CD4-positive, alpha-beta T cell treated with Interleukin-21 for 1 hour (primary cell): ENCODE measurements around the gene PLAU.

Experiments
- DNase-seq: peaks from one replicate; pipeline ENCODE4 v3.0.0-alpha.2; 2020

Gene PLAU

DNA sequence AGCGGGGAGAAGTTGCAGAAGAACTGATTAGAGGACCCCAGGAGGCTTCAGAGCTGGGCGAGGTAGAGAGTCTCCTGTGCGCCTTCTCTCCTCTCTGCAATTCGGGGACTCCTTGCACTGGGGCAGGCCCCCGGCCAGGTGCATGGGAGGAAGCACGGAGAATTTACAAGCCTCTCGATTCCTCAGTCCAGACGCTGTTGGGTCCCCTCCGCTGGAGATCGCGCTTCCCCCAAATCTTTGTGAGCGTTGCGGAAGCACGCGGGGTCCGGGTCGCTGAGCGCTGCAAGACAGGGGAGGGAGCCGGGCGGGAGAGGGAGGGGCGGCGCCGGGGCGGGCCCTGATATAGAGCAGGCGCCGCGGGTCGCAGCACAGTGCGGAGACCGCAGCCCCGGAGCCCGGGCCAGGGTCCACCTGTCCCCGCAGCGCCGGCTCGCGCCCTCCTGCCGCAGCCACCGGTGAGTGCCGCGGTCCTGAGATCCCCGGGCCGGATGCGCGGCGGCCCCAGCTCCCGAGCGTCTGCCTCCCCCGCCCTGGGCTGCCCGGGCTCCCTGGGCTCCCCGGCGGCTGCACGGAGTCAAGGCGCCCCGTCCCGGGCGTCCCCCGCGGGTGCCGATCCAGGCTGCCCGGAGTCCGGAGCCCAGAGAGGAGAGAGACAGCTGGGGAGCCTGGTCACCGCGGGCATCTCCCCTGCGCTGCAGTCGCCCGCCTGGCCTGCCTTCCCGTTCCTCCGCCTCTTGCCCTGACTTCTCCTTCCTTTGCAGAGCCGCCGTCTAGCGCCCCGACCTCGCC, at the start of gene PLAU:
PLAU (plus strand) TSS at position 369 of the 789 bp plus-strand sequence. CDS start 424 bp downstream, outside the sequence.
- peak; percentile 21 for DNase-seq

DNA sequence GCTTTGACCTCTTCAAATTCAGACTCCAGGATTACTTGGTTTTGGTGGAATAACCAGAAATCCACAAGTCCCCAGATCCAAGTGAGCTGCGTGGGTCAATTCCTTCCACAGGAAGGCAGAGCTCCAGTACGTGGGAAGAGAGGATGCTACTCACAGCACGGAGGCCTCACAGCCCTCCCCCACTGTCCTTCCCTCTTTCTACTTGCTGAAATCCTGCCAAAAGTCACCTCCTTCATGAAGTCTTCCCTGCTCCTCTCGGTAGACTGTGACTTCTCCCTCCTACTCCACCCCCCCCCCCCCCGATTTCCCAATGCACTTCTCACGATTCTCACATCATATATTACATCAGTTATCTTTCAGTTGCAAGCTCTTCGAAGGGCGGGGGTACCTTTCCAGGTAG, 48.9 kb upstream of the PLAU start:
- DNase-seq: no peak

DNA sequence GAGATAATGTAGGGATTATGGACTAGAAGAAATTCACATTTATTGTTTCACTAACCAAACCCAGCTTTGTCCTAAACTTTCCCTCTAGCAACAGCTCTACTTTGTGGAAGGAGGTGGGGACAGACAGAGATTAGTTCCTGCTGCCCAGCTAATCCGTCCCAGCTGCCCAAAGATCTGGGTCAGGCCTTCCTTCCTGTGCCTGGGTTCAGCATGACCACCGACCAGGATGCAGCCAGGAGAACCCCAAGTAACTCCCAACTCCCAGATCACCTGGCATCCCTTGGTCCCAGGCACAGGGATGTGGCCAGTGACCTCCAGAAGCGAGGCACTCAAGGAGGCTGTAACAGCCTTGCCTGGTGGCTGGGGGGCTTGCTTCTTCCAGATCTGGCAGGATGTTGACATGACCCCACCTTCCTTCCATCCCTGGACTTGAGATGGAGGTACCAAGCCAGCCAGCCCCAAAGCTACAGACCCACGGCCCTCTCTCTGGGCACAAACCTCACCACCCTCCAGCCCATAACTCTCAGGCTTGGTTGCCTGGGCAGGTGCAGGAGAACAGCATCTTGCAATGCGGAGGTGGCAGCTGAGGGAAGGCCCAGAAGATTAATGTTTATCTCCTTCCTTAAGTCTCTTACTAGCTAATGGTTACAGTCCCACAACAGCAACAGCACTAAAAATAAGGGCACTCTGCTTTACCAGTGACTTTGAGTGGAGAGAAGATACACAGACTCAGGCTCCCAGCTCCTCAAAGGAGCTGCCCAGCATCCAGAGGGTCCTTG, 47.7 kb upstream of the PLAU start:
- no peak for DNase-seq

DNA sequence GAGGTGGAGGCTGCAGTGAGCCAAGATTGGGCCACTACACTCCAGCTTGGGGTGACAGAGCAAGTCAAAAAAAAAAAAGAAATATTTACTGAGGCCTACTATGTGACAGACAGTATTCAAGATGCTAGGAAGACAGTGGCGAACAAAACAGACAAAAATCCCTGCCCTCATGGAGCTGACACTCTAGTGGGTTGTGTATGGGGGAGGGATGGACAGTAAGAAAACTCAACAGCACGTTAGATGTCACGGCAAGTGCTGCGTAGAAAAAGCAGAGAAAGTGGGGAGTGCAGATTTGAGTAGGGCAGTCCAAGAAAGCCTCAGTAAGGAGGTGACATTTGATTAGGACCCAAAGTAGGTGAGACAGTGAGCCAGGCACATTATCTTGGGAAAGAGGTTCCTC, 46.7 kb upstream of the PLAU start:
- DNase-seq: no peak

DNA sequence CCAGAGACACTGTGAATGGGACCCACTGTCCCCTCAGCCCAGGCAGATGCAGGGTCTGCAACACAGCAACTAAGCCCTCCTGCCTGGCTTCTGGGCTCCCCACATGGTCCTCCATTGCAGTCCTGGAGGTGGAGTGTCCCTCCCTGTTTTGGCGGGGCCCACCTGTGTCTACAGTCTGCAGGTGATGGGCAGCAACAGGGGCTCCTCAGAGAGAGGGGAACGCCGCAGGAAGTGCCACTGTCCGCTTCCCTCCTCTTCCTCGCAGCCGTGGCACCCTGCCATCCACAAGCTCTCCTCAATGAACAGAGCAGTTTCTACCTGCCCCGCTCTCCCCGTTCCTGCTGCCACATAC, 45.8 kb upstream of the PLAU start:
- DNase-seq: no peak

DNA sequence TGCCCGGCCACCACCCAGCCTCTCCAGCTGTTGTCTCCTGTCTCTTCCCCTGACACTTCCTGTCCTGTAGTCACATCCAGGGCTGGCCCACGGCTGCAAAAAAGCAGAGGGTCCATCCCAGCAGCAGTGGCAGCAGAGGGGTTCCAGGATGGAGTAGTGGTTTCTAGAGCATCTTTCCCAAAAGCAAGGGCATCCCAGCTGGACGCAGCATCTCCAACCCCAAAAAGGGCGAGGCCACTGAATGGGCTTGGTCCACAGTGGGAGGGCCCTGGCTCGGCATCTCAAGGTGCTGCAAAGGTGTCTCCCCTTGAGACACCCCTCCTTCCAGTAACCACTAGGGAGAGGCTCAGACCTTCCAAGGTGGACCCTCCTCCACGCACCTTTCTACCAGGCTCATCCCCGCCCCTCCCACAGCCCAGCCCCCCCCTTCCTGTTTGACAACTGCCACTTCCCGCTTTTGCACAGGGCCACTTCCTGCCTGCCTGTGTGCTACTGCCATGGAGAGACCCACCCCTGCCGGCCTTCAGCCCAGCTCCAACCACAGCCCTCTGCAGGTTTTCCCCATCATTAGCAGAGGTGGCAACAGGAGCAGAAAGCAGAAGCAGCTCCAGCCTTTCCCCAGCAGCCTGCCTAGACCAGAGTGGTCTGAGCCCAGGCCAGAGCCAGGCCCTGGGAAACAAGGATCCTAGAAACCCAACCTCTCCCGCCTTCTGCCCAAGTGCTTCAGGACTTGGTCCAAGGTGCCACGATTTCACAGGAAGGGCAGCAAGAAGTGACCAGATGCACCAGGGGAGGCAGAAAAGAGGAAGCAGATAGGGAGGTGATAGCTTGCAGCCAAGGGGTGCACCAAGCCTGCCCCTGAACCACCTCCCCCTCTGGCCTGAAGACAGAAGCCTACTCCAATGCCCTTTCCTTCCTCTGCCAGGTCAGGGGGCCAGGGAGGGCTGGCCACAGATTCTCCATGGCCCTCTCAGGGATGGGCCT, 45.2 kb upstream of the PLAU start:
- DNase-seq: peak; percentile 70

DNA sequence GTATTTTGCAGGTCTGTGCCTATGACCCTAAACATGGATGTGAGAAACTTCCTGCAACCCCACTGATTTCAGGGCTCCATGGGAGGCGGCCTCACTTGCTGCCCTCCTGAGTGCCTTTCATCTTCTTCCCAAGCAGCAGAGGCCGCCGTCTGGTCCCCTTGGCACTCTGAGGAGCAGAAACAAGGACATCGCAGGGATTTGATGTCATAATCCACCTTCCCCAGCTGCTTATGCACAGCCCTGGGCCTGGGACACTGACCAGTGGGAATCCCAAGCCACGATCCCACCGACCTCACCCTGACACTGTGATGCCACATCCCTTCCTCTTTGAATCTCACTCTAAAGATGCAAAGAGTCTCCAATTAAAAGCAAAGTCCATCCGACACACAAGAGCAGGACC, 44.3 kb upstream of the PLAU start:
- no peak for DNase-seq

DNA sequence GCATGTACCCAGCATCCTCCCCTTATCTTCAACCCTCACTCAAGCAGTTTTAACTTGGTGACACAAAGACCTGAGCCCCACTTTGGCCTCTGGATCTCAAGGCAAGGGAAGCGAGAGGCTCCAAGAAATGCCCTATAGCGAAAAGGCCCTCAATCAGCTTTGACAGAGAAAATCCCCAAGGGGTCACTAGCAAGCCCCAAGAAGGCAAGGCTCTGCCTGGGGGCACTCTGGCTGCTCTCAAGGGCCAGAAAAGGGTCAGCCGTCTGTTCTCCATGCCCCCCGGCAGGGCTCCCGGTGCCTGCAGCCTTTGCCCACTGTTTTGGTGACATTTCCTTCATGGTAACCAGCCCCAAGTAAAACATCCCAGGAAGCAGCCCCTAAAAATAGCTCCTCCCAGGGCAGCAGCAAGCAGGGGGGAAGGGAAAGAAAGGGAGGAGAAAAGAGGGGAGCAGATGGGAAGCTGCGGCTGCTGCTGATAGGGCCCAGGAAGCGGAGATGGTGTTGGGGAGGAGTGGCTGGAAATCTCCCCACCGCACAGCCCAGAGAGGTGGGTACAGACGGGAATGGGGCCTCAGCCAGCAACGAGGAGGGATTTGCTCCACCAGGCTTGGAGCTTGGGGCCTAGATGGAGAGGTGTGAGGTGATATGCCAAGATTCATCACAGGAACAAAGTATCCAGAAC, 43.7 kb upstream of the PLAU start:
- no peak for DNase-seq

DNA sequence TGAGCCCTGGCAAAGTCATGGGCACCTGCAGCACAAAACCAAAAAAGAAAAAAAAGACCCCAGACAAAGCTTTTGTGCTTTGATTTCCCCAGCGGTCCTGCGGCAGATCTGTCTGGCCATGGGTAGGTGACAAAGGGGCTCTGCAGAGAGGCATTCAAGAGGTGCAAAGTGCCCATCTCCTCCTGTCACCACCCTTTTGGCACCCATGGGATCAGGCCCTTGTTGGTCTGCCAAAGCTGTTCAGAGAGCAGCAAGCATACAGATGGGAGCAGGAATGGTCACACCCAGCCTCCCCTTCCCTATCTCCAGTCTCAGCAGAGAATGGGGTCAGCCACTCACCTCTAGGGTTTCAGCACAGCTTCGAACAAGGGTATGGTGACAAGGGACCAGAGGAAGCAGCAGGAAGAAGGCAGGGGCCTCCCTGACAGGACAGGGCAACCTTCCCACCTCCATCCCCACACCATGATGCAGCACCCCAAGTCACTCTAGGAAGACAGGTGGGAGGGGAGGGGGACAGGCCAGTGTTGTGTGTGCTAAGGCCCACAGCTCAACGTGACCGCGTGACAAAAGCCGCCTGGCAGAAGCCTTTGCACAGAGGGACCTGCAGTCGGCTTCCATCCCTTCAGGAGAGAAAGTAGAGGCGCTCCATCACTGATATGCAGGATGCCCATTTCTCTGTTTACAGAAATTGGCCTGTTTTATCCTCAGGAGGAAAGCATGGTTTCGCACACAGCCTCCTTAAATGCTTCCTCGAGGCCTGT, 42.9 kb upstream of the PLAU start:
- no peak for DNase-seq

DNA sequence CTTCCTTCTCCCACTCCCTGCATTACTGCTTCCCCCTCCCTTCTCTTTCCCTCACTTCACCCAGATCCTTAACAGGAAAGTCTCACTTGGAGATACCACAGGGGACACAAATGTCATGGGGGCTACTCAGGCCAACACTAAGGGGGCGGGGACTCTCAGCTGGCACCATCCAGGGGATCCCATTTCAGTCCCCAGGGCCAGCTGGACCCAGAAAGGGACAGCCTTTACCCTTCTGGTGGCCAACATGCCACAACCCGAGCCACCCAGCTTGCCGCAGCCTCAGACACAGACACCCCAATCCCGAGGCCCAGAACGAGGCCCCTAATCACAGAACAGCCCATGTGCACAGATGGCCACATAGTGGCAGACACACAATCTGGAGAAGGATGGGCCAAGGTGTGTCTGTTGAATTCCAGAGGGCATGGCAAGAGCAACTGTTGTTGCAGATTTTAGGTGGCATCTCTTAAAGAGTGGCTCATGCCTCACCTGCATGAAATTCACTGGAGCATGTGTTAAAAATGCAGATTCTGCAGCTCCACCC, 42.2 kb upstream of the PLAU start:
- DNase-seq: no peak

DNA sequence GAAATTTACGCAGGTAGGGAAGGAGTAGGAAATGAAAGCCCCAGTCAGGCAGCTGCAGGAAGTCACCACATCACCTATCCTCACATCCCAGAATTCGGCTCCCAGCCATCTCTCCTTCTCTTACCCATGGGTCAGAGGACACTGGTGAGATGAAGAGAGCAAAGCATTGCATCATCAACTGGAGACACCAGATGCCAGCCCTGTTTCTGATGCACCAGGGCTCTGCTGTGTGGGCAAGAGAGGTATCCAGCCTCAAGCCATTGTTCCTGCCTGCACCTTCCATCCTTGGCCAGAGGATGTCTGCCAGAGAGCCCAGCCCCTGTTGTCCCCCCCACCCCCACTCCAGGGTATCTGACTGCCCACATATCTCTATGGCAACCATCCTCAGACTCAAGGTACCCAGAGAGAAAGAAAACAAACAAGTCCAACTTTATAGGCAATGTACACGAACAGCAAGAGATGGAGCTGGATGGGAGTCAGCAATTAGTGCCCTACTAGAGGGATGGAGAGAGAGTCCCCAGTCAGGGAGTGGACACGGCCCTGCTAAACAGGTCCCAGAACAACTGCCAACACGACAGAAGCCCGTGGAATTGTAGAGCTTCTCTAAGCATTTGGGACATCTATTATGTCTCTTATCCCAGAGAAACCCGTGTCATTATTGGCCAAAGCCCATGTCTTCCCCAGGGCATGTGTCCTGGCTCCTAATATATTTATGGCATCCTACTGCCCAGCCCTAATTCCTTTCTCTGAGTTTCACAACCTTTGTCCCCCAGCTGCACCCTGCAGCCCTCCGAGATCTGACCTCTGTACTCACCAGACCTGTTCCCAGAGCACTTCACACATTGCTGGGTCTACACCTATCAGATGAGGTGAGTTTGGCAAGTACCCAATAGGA, 39.4 kb upstream of the PLAU start:
- DNase-seq: no peak

DNA sequence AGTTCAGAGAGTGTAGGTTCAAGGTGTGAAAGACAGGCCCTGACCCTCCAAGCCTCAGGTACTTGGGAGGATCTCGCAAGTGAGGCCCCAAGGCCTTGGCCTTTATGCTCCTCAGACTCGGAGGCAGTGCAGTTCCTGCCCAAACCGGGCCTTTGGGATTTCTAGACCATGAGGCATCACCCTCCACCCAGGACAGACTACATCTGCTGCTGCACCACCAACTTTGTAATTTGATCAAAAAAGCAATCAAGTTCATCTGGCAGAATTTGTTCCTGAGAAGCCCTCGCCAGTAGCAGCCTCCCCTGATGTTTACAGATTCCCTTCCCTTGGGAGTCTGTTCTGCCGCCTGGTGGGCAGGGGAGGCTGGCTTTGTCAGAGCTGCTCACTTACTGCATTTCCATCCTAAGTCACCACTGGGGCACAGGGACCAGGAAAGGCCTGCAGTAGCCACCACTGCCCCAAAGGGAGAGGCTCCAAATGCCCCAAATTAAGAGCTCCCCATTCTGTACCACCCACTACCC, 38.7 kb upstream of the PLAU start:
- no peak for DNase-seq

DNA sequence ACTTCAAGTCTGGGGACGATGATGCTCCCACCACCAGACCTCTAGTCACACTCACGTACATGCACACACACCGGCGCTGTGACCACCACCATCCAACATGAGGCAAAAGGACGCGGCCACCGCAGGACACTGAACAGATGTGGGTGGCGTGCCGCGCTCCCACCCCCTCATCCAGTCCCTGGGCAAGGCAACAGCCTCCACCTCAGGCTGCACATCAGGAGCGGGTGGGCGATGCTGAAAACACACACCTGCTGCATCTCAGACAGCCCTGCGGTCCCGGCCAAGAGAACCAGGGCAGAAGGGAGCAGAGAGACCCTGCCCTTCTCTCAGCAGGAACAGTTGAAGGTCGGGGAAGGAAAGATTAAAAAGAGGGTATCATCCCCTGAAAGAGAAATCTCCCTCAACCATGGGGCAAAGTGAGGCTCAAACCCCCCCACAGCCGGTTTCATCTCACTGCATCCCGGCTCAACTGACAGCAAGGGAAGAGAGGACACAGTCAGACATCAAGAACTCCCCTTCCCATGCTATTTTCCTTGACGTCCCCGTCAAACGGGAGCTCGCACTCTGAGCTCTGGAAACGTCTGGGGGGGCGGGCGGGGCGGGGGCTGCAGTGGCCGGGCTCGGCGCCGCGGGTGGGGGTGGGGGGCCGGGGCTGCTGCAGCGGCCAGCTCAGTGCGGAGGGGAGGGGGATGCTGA, 37.6 kb upstream of the PLAU start:
- DNase-seq: no peak

DNA sequence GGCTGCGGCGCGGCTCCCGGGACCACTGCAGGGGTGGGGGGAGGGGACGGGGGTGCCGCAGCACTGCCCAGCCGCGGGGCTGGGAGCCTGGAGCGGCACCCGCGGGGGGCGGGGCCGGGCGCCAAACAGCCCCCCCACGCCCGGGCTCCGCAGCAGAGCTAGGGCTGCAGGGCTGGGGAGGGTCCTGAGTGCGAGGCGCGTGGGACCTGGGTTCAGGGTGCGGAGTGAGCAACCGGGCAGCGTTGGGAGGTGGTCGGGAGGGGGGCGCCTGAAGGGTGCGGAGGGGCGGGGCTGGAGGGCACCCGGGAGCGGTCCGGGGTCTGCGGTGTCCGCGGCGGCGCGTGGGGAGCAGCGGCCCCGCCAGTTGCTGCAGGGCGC, 37.1 kb upstream of the PLAU start:
- no peak for DNase-seq

DNA sequence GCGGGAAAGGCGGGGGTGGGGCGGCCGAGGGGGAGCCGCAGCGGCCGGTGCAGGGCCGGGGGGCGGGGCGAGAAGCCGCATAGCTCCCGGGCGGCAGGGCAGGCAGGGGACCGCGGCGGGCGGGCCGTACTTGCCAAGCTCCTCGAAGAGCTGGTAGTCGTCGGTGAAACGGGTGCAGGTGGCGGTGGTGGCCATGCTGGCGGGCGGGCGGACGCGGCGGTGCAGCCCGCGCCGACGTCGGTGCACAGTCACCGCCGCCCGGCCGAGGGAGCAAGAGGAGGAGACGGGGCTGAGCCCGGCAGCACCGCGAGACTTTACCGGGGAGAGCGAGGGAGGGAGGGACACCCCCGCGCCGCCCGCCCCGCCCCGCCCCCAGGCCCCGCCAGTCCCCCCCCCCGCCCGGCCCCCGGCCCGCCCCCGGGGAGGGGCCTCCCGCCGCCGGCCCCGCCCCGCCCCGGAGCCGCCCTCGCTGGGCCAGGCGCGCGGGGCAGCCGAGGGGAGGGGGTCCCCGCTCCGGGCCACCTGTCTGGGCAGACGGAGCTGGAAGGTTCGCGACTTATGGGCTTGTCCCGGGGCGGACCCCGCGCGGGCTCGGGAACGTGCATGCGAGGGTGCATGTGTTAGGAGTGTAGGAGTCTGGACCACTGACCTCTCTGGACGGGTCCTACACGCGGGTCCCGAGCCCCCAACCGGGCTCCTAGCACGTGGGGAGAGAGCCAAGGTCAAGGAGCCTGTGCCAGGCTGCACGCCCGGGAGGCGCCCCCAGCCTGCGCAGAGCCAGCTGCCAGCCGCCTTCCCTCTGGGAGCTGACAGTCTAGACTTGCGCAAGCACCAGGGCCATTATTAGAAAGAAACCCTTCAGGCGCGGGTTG, 36.4 kb upstream of the PLAU start, which contains the start of gene CAMK2G:
CAMK2G (minus strand) TSS at position 289 of the 872 bp plus-strand sequence; CDS start at position 195, 94 bp downstream.
- DNase-seq: peak; percentile 87

DNA sequence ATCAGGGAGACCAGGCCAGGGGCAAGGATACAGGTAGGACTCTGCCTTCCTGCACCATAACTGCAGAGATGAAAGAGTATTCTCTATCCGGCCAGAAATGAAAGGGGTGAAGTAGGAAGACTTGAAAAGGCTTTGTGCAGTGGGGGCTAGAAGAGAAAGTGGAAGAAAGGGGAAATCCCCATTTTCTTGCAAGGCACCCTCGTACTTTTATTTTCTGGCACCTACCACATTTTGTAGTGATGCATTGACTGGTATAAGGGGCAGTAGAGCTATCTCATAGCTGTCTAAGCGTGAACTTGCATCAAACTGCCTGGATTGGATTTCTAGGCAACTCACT, 35.8 kb upstream of the PLAU start:
- peak; percentile 84 for DNase-seq

DNA sequence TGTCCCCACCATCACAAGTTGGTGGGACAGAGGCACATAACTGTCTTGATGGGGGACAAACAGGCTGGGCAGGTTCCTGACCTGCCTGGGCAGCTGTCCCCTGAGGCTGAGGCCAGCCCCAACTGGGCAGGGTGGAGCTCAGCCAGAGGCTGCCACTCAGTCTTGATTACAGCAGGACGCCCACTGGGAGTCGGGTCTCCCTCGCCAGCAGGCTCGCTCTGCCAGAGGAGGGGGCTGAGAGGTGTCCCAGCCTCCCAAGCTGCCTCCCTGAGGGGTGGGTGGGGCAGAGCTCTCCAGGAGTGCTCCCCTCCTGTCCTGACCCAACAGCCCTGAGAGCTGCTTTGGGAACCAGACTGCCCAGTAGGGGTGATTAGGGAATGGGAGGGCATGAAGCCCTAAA, 34.8 kb upstream of the PLAU start:
- no peak for DNase-seq

DNA sequence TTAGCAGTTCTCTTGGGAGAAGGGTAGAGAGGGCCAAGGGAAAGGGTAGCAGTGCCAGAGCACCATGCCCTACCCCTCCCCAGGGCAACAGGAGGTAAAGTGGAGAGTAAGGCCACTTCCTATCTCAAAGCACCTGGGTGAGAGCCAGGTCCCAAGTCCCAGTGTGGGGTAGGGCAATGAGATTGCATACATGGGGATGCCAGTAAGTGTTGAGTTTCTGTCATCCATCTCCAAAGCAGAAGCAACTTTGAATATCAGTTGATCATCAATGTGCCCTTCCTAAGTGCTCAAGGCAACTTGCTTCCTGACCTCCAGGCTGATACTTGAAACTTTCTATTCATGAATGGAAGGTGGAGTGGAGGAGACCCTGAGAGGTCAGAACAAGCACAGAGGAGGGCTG, 34.4 kb upstream of the PLAU start:
- no peak for DNase-seq

DNA sequence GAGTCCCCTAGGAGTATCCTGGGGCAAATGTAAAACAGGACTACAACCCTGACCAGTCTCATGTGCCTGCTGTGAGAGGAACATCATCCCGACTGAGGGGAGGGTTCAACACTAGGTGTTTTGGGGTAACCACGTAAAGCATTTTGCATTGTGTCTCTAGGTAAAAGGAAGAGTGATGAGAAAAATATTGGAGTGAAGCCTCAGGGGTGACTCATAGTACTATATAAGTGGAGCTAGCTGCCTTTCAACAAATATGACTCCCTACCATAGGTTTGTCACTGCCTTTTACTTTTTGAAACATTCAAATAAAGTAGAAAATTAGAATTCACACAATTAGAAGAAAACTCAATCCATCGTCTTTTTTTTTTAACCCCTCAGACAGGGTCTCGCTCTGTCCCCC, 34.0 kb upstream of the PLAU start:
- DNase-seq: no peak
